ENCODE data around the gene IGSF9B. TPM values are rescaled to one million over a fixed set of nuclear protein-coding genes. Genes with fewer than 3 reads are reported as not detected.

Gene IGSF9B
- total and polyA plus RNA-seq, 12 donors = 0.12 to 23.4 (median 1.6) TPM

GRCh38 chr11:133993921-133994320, 37.2 kb upstream of the IGSF9B start:
- H3K9me3 ChIP-seq (replicated peaks in 1 of 3) = no peaks in the 10 kb centered on the region
- 90 to 92% (median 90%) methylated on average over 13 of the region's 13 CpGs for WGBS, 4 donors
- H3K27me3 ChIP-seq = no peaks in the 10 kb centered on the region
- H3K36me3 ChIP-seq (replicated peaks in 1 of 2) = no peaks in the 10 kb centered on the region
- H3K4me1 ChIP-seq (replicated peaks in 1 of 2) = no peaks in the 10 kb centered on the region
- intact Hi-C loops (cut with DNase I) = no loop called here
- TF ChIP-seq CTCF (IDR thresholded peaks at IDR 0.05) (no peak), POLR2A (IDR thresholded peaks at IDR 0.05) (no peak)
- DNase-seq = no peak
- H3K4me3 ChIP-seq = no peak overlapping the region
- no peak overlapping the region for H3K27ac ChIP-seq

- no peak for DNase-seq
- 77 to 88% (median 81%) methylated on average over 6 to 7 of the region's 7 CpGs for WGBS, 4 donors
Observed at GRCh38 chr11:133993107-133993506, 36.3 kb upstream of the IGSF9B start.

GRCh38 chr11:133992121-133992520, 35.4 kb upstream of the IGSF9B start:
- Histone ChIP-seq H3K27me3 (no peaks in the 10 kb centered on the region), H3K27ac (no peak overlapping the region), H3K4me3 (no peak overlapping the region), H3K36me3 (replicated peaks in 1 of 2) (no peaks in the 10 kb centered on the region), H3K9me3 (replicated peaks in 1 of 3) (no peaks in the 10 kb centered on the region), H3K4me1 (replicated peaks in 1 of 2) (no peaks in the 10 kb centered on the region)
- no peak for TF ChIP-seq CTCF (IDR thresholded peaks at IDR 0.05)
- no peak for TF ChIP-seq POLR2A (IDR thresholded peaks at IDR 0.05)
- no peak for DNase-seq
- WGBS, 4 donors = 42 to 60% (median 54%) methylated on average over 4 of the region's 4 CpGs
- intact Hi-C loops (cut with DNase I) = no loop called here

More at GRCh38 chr11:133993107-133993506, 36.3 kb upstream of the IGSF9B start:
- H3K4me1 ChIP-seq (replicated peaks in 1 of 2) = no peaks in the 10 kb centered on the region
- H3K27me3 ChIP-seq = no peaks in the 10 kb centered on the region
- H3K27ac ChIP-seq = no peak overlapping the region
- H3K36me3 ChIP-seq (replicated peaks in 1 of 2) = no peaks in the 10 kb centered on the region
- no peaks in the 10 kb centered on the region for H3K9me3 ChIP-seq (replicated peaks in 1 of 3)
- no peak overlapping the region for H3K4me3 ChIP-seq
- TF ChIP-seq POLR2A (IDR thresholded peaks at IDR 0.05) = no peak
- TF ChIP-seq CTCF (IDR thresholded peaks at IDR 0.05) = no peak
- intact Hi-C loops (cut with DNase I) = no loop called here

GRCh38 chr11:133991101-133991500, 34.3 kb upstream of the IGSF9B start:
- Histone ChIP-seq H3K4me3 (no peak overlapping the region), H3K27me3 (no peaks in the 10 kb centered on the region), H3K27ac (no peak overlapping the region), H3K9me3 (replicated peaks in 1 of 3) (no peaks in the 10 kb centered on the region), H3K36me3 (replicated peaks in 1 of 2) (no peaks in the 10 kb centered on the region), H3K4me1 (replicated peaks in 1 of 2) (no peaks in the 10 kb centered on the region)
- 55 to 74% (median 63%) methylated on average over 9 to 12 of the region's 12 CpGs for WGBS, 4 donors
- intact Hi-C loops (cut with DNase I) = no loop called here
- no peak for TF ChIP-seq POLR2A (IDR thresholded peaks at IDR 0.05)
- TF ChIP-seq CTCF (IDR thresholded peaks at IDR 0.05) = no peak
- no peak for DNase-seq

Measured in adrenal gland (tissue), 12 donors.